CD4-positive, alpha-beta T cell treated with Interleukin-6 for 4 hours (primary cell): ENCODE results near the gene KIF6.
"Not testable (repeated sequence)": the region's sequence is repeated elsewhere in the genome, so short reads cannot be mapped to it uniquely, and the experiment has no call there.

Experiments
- DNase-seq: peaks from one replicate; pipeline ENCODE4 v3.0.0-alpha.2; 2020; ENCODE audit warnings: mixed read lengths

Gene KIF6

DNA sequence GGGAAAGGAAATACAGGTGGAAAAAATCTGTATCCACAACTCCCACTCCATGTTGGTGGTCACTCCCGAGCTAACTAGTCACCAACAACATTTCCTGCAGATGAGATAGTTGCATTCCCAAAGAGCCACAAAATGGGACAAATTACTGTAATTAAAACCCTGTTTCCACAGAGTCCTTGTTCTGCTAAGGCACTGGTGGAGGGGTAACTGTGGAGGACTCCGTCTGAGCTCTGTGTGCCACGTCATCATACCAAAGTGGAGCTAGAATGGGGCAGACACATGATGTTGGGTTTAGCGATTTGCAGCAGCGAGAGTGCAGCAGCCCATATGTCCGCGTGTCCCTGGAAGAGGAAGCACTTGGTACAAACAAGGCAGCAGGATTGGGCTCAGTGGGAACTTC is 230.2 kb downstream of the KIF6 start:
- DNase-seq = no peak

DNA sequence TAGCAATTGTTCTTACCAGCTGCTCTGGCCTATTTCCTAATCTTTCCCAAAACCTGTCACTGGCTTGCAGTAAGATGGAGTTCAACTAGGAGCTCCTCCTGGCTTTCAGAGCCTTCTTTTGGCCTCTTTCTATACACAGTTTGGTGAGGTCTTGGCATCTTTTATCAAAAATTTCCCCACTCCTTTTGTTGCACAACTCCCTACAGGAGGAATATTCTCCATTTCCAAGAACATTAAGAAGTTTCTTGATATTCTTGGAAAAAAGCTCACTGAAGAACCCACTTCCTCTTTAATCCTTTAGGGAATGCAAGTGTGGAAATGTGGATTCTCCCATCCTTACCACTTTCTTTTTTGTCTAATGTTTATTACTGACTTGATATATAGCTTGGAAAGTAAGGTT is 231.4 kb downstream of the KIF6 start:
- DNase-seq = no peak

DNA sequence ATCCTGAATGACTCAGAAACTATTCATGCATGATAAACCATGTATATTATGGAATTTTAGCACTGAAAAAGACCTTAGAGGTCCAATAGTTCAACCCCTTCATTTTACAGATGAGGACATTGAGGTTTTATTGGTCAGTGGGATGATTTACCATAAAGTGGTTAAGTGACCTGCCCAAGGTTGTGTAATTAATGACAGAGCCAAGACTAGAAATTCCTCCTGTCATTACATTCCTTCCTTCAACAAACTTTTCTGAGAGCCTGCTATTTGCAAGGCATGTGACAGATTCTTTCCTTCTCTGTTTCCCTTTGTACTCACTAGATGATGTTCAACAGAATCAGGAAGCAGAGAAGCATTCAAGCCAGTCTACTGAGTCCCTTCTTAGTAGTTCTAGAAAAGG is 232.0 kb downstream of the KIF6 start:
- DNase-seq = no peak

DNA sequence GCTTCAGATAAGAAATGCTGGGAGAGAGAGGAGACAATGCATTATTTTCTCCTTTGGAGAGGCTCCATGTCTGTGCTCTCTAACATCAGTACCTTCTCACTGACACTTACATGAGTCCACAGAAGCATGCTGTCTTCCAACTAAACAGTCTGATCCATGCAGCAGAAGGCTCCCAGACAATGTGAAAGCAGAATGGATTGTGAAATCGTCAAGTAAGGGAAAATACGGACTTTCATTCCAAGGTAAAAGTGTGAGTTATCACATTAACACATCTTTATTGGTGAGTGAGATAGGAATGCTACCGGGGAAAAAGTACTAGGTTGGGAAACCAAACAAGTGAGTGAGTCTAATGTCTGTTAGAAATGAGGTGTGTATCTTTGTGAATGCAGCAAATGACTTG is 235.1 kb downstream of the KIF6 start:
- DNase-seq = no peak

DNA sequence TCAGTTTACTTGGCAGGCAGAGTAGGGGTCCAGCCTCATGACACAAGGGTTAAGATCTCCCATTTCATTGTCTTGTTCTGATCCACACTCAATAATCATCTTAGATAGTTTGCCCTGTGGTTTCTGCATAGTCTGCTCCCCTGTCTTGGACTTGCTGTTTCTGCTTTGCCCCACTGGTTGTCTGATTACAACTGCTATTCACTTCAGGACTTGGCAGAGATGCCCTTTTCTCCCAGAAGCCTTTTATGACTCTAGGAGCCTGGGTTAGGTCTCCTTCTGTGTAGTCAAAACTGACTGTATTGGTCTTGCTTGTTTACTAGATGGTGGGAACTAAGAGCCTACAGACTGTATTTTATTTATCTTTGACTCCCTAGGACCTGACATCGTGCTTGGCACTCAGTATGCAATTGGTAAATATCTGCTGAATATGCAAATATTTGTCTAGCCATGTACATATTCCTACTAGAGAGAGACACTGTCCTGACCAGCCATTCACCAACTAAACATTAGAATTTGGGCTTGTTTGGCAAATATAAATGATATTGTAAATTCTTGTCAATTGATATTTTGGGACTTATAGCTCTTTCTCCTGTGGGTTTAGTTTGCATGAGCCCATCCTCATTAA is 236.8 kb downstream of the KIF6 start:
- DNase-seq = no peak

DNA sequence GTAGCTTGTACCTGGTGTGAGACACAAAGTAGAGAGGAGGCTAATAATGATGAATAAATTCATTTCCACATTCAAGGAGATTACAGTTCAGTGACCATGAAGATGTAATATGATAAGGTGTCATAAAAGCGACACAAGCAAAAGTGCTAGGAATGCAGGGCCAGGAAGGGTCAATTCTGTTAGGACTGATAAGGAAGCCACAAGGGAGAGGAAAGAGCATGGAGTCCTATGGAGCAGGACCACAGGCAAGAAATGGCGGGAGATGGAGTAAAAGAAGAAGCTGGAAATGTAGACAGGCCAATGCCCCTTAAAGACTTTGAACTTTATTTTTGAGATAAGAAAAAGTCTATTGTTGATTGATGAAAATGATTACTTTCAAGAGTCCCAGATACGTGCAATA is 240.9 kb downstream of the KIF6 start:
- no peak for DNase-seq

DNA sequence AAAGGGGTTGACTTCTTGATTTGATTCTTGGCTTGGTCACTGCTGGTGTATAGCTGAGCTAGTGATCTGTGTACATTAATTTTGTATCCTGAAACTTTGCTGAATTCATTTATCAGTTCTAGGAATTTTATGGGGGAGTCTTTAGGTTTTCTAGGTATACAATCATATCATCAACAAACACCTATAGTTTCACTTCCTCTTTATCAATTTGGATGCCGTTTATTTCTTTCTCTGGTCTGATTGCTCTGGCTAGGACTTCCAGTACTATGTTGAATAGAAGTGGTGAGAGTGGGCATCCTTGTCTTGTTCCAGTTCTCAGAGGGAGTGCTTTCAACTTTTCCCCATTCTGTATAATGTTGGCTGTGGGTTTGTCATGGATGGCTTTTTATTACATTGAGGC is 245.4 kb downstream of the KIF6 start:
- not testable (repeated sequence) for DNase-seq

DNA sequence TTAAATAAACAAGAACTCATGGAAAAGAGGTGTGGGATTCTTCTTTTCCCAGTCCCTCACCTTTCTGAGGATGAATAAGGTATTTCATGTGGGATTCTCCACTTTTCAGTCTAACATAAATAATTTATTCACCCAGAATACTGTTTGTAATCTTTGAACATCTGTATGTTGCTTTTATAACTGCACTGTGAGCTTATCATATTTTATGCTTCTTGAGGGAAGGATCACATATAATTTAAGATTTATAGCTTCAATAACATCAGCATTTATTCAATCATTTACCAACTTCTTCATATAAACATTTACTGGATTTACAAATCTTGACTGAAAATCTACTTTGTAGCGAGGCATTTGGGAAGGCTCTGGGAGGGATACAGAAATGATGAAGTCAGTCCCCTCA is 248.5 kb downstream of the KIF6 start:
- DNase-seq = no peak

DNA sequence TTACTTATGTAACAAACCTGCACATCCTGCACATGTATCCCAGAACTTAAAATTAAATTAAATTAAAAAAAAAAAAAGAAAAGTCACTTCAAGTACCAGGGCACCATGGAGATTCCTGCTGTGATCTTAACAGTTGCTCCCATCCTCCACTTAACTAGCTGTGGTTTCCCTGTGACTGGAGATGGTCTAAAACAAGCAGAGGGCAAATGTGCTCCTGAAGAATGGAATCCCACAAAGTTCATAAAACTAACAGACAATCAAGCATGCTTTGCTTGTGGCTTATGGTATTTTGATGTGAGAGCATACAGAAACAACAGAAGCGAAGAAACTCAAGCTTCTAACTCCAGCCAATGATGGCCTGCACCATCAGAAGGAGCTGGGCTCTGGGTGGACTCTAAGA is 249.1 kb downstream of the KIF6 start:
- DNase-seq = no peak

DNA sequence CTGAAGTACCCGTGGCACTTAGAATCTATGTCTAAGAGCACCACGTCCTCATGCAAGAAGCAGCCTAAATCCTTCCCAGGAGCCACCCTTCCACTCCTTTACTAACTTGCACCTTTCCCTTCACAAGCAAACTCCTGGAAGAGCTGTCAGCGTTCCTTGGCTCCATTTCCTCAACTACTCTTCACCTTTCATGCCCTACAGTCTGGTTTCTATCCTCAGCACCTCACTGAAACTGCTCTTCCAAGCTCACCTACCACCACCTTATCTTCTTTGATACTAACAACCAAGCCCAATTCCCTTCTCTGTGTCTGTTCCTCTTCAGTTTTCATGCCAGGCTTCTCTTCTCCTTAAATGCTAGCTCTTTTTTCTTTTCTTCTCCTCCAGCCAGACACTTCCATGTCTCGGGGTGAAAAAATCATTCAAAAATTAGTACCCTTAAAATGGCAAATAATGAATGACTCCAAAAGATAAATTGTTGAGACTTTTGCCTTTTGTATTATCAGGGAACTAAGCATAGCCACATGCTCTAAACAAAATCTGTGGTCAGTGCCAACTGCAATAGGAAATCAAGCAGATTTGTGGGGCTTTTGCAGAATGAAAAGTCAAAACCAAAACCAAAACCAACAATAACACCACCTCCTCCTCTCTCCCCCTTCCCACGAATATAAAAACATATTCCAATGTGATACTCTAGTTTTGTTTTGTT is 253.1 kb downstream of the KIF6 start:
- no peak for DNase-seq

DNA sequence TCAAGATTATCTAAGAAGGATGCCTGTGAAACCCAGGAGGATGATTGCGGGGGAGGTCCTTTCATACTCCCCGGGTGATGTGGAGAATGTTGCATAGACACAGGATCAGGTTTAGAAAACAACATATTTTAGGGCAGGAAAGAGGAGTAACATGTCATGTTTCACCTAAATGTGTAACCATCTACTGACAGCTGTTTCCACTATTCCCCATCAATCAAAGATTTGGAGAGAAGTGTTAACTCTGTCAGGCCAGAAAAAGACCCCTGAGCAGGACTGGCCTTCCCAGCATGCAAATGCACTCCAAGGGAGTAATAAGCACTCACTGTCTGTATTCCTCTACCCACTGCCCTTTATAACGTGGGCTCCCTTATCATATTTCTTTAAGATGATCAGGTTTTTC is 254.7 kb downstream of the KIF6 start:
- DNase-seq = no peak

DNA sequence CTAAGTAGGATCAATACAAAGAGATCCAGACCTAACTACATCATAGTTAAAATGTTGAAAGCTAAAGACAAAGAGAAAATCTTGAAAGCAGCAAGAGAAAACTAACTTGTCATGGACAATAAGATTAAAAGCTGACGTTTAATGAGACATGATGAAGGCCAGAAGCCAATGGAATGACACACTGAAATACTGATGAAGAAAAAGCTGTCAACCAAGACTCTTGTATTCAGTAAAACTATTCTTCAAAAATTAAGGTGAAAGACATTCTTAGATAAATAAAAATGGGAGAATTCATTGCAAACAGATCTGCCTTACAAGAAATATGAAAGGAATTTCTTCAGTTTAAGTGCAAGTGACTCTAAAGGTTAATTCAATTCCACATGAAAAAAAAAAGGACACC is 256.8 kb downstream of the KIF6 start:
- no peak for DNase-seq

DNA sequence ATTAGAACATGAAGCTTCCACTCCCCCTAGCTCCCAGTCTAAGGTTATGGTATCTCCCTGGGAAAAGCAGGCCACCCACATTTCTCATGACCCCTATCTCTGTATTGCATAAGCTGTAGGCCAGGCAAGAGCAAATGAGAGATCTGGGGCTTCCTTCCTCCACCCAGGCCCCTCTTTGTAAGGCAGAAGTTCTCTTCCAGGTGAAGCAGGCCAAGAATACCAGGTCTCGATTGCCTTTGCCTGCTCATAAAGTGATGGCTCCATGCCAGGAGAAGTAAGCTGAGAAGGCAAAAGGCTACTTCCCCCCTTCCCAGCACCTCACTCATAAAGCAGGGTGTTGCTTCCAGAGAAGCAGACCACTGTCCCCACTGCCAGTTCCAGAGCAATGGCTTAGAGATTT is 258.6 kb downstream of the KIF6 start:
- DNase-seq = no peak

DNA sequence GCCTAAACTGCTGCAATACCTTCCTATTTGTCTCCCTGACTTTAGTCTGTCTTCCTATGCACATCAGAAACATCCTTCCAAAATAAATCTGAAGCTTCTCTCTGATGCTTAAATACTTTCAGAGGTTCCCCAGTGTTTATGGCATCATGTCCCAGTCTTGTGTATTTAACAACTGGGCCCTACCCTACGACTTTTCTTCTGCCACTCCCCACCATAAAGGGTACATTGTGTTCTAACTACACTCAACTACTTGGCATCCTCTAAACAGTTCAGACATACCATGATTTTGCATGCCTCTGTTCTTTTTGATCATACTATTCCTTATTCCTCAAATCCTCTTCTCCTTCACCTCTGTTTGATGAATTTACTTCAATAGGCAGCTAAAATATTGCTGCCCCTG is 259.7 kb downstream of the KIF6 start:
- no peak for DNase-seq

DNA sequence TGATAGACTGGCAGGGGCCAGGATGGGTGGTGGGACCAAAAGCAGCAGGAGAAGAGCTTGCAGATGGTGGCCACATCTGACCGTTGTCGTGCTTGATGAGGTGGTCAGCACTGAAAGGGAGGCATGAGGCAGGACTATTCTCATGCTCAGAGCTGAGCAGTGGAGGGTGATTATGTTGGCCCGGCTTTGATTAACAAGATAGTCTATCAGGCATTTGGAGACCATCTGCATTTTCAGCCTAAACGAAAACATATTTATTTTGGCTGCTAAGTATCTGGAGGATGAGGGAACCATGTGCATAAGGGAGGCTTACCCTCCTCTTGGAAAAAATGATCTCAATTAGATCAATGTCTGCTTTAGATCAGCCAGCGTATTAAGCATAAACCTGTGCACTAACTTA is 261.1 kb downstream of the KIF6 start:
- no peak for DNase-seq

DNA sequence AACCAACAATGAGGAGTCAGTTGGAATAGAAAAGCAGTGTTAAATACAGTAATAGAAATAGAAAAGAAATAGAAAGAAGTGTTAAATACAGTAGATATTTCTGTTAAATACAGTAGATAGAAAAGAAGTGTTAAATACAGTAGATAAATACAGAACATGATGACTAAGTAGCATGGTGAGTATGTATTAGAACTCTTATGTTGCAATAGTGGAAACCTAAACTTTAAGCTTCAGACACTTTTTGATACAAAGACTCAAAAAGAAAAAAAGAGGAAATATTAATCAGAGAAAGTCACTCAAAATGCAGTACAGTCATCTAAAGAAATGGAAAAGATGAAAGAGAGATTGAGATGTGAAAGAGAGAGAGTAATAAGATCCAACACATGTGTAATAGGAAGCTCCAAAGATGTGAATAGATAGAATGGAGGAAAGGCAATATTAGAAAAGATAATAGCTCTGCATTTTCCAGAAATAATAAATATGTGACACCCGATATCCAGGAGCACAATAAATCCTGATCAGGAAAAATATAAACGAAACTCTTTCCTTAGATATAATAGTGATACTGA is 271.2 kb downstream of the KIF6 start:
- DNase-seq = no peak

DNA sequence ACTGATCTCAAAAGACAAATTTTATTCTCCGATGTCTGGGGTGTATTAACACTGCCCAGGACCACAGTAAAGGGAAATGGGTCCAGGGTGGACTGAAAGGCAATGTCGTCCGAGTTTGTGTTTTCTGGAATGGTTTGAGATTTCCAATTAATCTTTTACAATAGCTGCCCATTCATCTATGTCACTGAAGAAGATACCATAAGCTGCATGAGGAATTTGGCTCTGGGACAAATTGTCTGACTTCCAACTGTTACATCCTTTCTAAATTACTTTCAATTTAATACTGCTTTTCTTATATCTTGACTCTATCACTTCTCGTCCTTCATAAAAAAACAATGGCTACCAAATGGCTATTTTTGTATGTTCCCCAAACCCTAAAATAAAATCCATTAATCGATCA is 272.0 kb downstream of the KIF6 start:
- DNase-seq = no peak

DNA sequence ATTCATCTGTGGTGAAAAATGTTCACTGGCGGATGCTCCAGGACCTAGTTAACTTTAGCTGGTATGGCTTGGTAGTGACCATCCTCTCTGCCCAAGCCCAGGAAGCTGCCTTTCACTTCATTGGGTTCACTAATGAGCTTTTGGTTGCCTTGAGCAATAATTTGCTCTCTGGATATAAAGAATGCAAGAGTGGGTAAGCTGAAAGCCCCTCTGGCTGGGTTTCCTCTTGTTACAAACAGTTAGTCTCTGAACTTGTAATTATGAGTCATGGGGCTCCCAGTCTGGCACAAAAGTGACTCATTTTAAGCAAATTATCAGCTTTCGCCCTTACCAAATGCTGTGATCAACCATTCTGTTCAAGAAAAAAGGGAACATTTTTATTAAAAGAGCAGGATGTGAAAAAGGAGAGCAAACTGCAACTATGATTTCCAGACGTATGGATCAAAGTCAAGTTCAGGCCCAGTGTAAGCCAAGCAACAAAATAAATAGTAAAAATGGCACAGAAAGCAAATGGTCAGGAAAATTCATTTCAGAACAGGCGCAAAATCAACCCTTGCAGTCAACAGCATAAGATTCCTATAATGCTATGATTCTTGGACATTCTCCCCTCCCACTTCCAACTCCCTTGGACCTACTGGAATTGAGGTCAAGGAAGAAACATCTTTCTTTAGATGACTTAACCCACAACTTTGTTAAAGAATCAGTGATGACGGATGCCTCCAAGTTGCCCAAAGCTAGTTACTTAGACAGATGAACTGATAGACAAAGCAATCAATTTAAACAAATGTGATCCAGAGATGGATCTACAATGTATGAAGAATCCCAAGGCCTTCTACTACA is 272.7 kb downstream of the KIF6 start:
- DNase-seq = no peak

DNA sequence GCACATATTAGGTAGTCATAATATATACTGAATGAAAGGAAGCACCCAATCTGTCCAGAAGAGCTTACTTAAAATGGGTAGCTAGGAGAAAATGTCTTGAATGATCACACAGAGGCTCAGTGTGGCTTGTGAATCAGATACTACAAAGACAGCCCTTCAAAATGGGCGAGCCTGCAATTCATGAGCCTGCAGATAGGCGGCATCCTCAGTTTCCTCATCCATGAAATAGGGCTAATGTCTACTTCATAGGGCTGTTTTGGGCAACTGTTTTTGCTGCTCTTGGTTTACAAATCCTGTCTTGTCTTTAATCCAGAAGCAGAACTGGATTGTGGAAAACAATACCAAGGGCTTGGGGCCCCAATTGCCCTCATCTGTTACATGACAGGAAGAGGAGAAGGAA is 273.4 kb downstream of the KIF6 start:
- DNase-seq = no peak

DNA sequence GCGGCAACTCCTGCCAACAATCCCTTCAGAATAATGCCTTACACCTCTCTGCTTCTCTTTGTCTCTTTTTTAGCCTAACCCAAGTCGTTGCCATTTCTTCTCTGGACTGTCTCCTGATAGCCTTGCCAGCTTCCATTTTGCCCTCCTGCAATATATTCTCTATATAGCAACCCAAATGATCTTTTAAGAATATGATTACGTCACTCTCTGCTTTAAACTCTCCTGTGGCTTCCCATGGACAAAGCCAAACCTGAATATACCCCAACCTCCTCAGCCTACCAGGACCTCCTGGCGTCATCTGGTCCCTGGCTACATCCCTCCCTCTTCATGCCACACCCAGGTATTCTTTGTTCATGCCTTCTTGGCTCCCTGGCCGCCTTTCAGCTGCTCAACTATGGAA is 276.2 kb downstream of the KIF6 start:
- no peak for DNase-seq

DNA sequence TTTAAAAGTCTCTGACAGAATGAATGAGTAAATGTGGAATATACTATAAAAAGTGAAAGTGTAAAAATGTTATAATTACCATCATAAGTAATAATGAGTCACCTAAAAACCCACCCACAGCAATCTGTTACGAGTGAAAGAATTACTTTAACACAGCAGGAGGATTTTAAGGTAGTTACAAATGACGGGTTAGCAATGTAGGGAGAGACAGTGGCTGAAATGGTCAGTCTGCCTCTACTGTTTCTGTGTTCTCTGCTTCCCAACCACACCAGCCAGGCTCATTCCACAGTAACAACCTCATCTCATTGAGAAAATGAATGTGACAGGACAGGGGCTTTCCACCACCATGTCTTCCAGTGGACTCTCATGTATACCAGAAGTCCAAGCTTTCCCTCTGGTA is 278.3 kb downstream of the KIF6 start:
- no peak for DNase-seq

DNA sequence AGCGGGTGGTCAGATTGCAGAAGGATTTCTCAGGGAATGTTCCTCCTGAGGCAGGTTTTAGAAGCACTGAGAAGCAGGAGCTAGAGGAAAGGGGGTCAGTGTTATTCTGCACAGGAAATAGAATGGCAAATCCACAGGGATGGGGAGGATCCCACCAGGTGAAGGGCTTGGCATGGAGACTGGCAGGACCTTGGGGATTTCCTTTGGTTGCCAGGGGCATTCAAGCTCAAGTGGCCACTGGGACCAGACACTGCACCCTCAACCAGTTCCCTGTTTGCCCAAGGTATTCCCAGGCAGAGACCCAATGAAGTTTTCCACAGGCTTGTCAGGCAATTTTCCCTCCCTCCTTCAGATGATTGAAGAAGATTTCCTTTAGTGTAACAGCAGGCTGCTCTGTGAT is 279.5 kb downstream of the KIF6 start:
- no peak for DNase-seq

DNA sequence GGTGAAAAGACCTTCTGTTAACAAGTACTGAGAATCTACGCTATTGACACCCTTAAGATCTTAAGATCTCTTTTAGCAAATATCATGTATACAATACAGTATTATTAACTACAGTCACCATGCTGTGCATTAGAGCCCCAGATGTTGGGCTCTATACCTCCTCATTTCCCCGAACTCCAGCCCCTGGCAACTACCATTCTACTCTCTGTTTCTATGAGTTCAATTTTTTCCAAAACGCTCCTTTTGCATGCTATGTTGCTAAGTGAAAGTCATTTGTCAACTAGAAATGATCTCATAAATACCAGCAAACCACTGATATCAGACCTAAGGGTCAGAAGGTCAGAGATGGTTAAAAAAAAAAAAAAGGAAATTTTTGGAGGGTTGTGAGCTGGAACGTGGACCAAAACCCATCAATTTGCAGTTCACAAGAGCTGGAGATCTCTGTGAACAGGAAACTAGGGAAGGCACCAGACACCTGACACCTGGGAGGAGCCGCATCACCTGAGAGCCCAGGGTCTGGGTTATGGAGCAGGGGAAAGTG is 280.7 kb downstream of the KIF6 start:
- DNase-seq = no peak

DNA sequence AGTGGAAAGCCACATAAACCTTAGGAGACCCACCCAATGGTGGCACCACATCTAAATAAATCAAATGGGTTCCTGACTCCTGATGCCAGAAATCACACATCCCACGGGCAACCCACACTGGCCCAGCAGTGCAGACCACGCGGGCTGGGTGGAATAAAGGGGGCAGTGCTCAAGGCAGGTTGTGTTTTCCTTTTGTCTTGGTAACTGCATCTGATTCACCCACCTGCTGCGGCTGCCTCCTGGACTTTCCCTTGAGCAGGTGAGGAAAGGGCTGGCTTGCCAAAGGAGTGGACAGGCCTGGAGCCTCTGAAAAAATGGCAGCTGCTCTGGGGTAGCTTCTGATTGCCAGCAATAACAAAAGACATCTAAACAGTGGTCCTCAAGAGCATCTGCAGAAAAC is 283.2 kb downstream of the KIF6 start:
- DNase-seq = no peak
